Duodenal mucosa (tissue), 2 donors: ENCODE data around the gene MAPK4.

Experiments used
- H3K27ac ChIP-seq: one replicate; pipeline ENCODE4 v1.7.0; 2013; ENCODE audit warnings: low read depth, low read length
- H3K27me3 ChIP-seq, 2 donors: one replicate each; pipeline ENCODE4 v1.7.0; 2013; ENCODE audit warnings: low read length in 2 of 2, control low read depth in 1 of 2; ENCODE audit not compliant: insufficient read depth in 2 of 2, control insufficient read depth in 1 of 2
- H3K36me3 ChIP-seq, 2 donors: one replicate each; pipeline ENCODE4 v1.7.0; 2013; ENCODE audit warnings: low read length in 2 of 2, control low read depth in 1 of 2; ENCODE audit not compliant: insufficient read depth in 2 of 2, control insufficient read depth in 1 of 2
- H3K4me1 ChIP-seq, 2 donors: one replicate each; pipeline ENCODE4 v1.7.0; 2013; ENCODE audit warnings: low read length in 2 of 2, control low read depth in 1 of 2; ENCODE audit not compliant: insufficient read depth in 2 of 2, control insufficient read depth in 1 of 2
- H3K4me3 ChIP-seq, 2 donors: one replicate each; pipeline ENCODE4 v1.7.0; 2013; ENCODE audit warnings: low read length in 2 of 2, low read depth in 1 of 2
- H3K9ac ChIP-seq, 2 donors: one replicate each; pipeline ENCODE4 v1.7.0; 2013; ENCODE audit warnings: low read length in 2 of 2, low read depth in 1 of 2
- H3K9me3 ChIP-seq, 2 donors: one replicate each; pipeline ENCODE4 v1.7.0; 2013; ENCODE audit warnings: low read length in 2 of 2, control low read depth in 1 of 2; ENCODE audit not compliant: control insufficient read depth in 1 of 2

The MAPK4 gene

DNA sequence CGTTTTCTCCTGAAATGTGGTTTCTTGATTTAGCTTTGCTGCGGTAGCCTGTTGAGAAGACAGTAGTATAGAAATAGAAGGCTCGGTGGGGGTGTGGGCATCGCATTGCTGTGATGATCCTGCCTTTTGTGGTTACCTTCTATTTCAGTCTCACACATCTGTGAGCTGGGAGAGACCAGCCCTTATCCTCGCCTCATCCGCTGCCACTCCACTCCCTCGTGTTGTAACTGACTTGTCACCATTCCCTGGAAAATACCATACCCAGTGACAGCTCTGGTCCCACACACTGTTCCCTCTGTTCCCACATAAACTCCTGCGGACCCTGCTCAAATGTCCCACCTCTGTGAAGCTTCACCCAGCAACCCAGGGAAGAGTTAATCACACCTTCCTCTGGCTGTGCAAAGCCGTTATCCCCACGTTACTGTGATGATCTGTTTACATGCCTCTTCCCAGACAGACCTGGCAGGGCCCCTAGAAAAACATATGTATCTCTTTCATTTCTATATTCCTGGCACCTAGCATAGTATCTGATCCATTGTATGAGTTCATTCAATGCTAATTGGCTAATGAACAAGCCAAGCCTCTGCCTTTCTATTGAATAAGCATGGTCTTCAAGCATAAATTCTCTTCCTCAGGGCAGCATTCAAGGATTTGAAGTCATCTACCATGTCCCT lies 114.6 kb downstream of the MAPK4 start:
- H3K9me3 ChIP-seq = no peaks in the 10 kb centered on the region
- no peak overlapping the region for H3K4me3 ChIP-seq
- H3K27ac ChIP-seq = no peak overlapping the region
- H3K36me3 ChIP-seq = no peaks in the 10 kb centered on the region
- H3K27me3 ChIP-seq = no peaks in the 10 kb centered on the region
- no peaks in the 10 kb centered on the region for H3K4me1 ChIP-seq
- H3K9ac ChIP-seq = no peak overlapping the region

- H3K27ac ChIP-seq = no peak overlapping the region
- no peaks in the 10 kb centered on the region for H3K27me3 ChIP-seq
Observed at GRCh38 chr18:50675043-50675442, 115.2 kb downstream of the MAPK4 start.

GRCh38 chr18:50678651-50679050 lies 118.8 kb downstream of the MAPK4 start:
- no peak overlapping the region for H3K27ac ChIP-seq
- no peaks in the 10 kb centered on the region for H3K9me3 ChIP-seq
- no peaks in the 10 kb centered on the region for H3K4me1 ChIP-seq
- no peak overlapping the region for H3K9ac ChIP-seq
- no peaks in the 10 kb centered on the region for H3K36me3 ChIP-seq
- H3K27me3 ChIP-seq = no peaks in the 10 kb centered on the region
- no peak overlapping the region for H3K4me3 ChIP-seq

More at GRCh38 chr18:50675043-50675442, 115.2 kb downstream of the MAPK4 start:
- Histone ChIP-seq H3K4me1 (no peaks in the 10 kb centered on the region), H3K4me3 (no peak overlapping the region), H3K9ac (no peak overlapping the region), H3K9me3 (no peaks in the 10 kb centered on the region), H3K36me3 (no peaks in the 10 kb centered on the region)

GRCh38 chr18:50679056-50679455 lies 119.2 kb downstream of the MAPK4 start:
- Histone ChIP-seq H3K27ac (no peak overlapping the region), H3K9me3 (no peaks in the 10 kb centered on the region), H3K4me1 (no peaks in the 10 kb centered on the region), H3K9ac (no peak overlapping the region), H3K27me3 (no peaks in the 10 kb centered on the region), H3K4me3 (no peak overlapping the region), H3K36me3 (no peaks in the 10 kb centered on the region)

- no peaks in the 10 kb centered on the region for H3K4me1 ChIP-seq
- H3K27me3 ChIP-seq = no peaks in the 10 kb centered on the region
- no peaks in the 10 kb centered on the region for H3K36me3 ChIP-seq
- no peak overlapping the region for H3K9ac ChIP-seq
- no peaks in the 10 kb centered on the region for H3K9me3 ChIP-seq
- H3K4me3 ChIP-seq = no peak overlapping the region
- no peak overlapping the region for H3K27ac ChIP-seq
Observed at GRCh38 chr18:50679656-50680055, 119.8 kb downstream of the MAPK4 start.

DNA sequence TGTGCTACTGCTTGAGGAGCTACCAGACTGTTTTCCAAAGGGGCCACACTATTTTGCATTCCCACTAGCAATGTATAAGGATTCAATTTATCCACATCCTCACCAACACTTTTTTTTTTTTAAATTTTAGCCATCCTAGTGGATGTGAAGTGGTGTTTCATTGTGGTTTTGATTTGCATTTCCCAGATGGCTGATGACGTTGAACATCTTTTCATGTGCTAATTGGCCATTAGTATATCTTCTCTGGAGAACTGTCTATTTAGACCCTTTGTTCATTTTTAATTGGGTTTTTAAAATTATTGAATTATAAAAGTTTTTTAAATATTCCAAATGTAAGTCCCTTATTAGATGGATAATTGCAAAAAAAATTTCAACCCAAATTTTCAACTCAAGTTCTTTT lies 121.1 kb downstream of the MAPK4 start:
- H3K9me3 ChIP-seq = no peaks in the 10 kb centered on the region
- H3K36me3 ChIP-seq = no peaks in the 10 kb centered on the region
- H3K4me3 ChIP-seq = no peak overlapping the region
- no peaks in the 10 kb centered on the region for H3K27me3 ChIP-seq
- no peak overlapping the region for H3K27ac ChIP-seq
- H3K9ac ChIP-seq = no peak overlapping the region
- no peaks in the 10 kb centered on the region for H3K4me1 ChIP-seq

DNA sequence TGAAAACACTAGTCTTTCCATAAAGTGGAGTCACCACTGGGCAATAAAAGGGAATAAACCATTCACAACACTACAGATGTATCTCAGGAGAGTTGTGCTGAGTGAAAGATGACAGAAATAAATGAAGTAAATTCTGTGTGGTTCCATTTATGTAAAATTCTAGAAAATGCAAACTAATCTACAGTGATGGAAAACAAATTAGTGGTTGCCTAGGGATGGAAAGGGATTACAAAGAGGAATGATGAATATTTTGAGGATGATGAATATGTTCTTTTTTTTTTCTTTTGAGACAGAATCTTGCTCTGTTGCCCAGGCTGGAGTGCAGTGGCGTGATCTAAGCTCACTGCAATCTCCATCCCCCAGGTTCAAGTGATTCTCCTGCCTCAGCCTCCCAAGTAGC lies 123.0 kb downstream of the MAPK4 start:
- H3K4me1 ChIP-seq = no peaks in the 10 kb centered on the region
- H3K9ac ChIP-seq = no peak overlapping the region
- H3K4me3 ChIP-seq = no peak overlapping the region
- no peaks in the 10 kb centered on the region for H3K9me3 ChIP-seq
- no peaks in the 10 kb centered on the region for H3K27me3 ChIP-seq
- H3K36me3 ChIP-seq = no peaks in the 10 kb centered on the region
- no peak overlapping the region for H3K27ac ChIP-seq

DNA sequence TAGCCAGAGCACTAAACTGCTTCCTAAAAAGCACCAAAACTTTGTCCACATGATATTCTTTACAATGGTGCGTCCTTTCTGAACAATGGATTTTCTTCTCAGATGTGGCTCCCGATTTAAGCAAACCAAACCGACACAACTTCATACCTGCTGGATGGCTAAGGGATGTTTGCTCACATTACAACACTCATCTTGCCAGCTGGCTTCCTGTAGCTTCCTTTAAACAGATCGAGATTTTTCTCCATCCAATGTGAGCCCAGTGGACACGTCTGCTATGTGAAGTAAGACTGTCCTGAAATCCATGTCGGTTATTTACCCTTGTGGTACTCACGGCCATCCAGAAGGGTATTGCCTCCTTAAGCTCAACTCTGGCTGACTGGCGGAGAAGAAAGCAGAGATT lies 126.5 kb downstream of the MAPK4 start:
- H3K27me3 ChIP-seq = no peaks in the 10 kb centered on the region
- H3K9me3 ChIP-seq = no peaks in the 10 kb centered on the region
- H3K4me3 ChIP-seq = no peak overlapping the region
- H3K4me1 ChIP-seq = no peaks in the 10 kb centered on the region
- H3K27ac ChIP-seq = no peak overlapping the region
- H3K36me3 ChIP-seq = no peaks in the 10 kb centered on the region
- H3K9ac ChIP-seq = no peak overlapping the region

DNA sequence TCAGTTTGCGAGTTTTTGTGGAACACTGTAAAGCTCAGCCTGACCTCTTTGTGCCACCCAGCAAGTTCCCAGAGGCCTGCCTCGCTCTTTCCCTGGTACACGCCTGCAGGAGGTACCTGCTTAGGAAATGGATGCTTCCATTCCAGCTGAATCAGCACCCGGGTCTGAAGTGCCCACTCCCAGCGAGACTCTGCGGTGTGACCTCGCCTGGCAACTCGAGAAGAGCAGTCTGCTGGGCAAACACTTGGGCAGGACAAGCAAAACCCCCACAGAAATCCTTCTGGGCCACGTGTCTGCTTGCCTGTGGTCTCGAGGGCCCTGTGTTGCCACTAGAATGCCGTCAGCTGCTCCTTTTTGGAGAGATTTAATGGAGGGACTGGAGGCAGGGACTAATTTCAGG lies 127.6 kb downstream of the MAPK4 start:
- no peaks in the 10 kb centered on the region for H3K9me3 ChIP-seq
- no peak overlapping the region for H3K27ac ChIP-seq
- no peaks in the 10 kb centered on the region for H3K36me3 ChIP-seq
- H3K4me3 ChIP-seq = no peak overlapping the region
- H3K9ac ChIP-seq = no peak overlapping the region
- H3K27me3 ChIP-seq = no peaks in the 10 kb centered on the region
- H3K4me1 ChIP-seq = no peaks in the 10 kb centered on the region

- no peak overlapping the region for H3K9ac ChIP-seq
- H3K36me3 ChIP-seq = no peaks in the 10 kb centered on the region
- no peak overlapping the region for H3K4me3 ChIP-seq
- no peaks in the 10 kb centered on the region for H3K4me1 ChIP-seq
- no peaks in the 10 kb centered on the region for H3K27me3 ChIP-seq
- H3K27ac ChIP-seq = no peak overlapping the region
- H3K9me3 ChIP-seq = no peaks in the 10 kb centered on the region
Observed at GRCh38 chr18:50689578-50689977, 129.7 kb downstream of the MAPK4 start.

DNA sequence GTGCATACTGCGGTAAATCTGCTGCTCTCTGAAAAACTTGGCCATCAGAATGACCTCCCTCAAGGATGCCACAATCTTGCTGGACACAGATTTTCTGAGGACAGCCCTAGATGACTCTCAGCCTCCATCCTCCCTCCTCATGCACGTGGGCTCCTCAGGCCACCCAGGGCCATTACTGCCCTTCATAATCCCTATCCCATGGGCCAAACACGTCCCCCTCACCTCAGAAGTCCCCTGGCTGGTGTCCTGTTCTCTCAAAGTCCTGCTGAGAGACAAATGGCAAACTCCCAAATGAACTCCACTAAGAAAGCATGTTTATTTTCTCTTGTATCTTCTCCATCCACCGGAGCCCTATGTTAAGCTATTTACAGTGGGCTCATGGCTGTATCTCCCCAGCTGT lies 134.3 kb downstream of the MAPK4 start:
- H3K27ac ChIP-seq = no peak overlapping the region
- H3K4me1 ChIP-seq = no peaks in the 10 kb centered on the region

More for the DNA sequence above, 134.3 kb downstream of the MAPK4 start:
- H3K9me3 ChIP-seq = no peaks in the 10 kb centered on the region
- no peaks in the 10 kb centered on the region for H3K36me3 ChIP-seq
- H3K9ac ChIP-seq = no peak overlapping the region
- H3K27me3 ChIP-seq = no peaks in the 10 kb centered on the region
- no peak overlapping the region for H3K4me3 ChIP-seq
